Vagina (tissue), 2 donors: Measurements from ENCODE around the gene HOTAIR.

Source experiments
- POLR2A ChIP-seq, 2 donors: fragments of 450-650 bp; IDR thresholded peaks; one replicate each; pipeline ENCODE4 v1.6.1; 2017; ENCODE audit warnings: antibody characterized with exemption in 2 of 2, mild to moderate bottlenecking in 2 of 2, moderate library complexity in 2 of 2
- POLR2AphosphoS5 ChIP-seq, 2 donors: sonication (generic); formaldehyde crosslinking; IDR thresholded peaks; one replicate each; pipeline ENCODE4 v1.9.0; 2017; ENCODE audit warnings: antibody characterized with exemption in 2 of 2, mild to moderate bottlenecking in 2 of 2, low read depth in 1 of 2; ENCODE audit not compliant: insufficient read depth in 1 of 2
- TF ChIP-seq, protein P1 (sequence below), 3 experiments: fragments of 450-650 bp in 2 of 3; fragments of 200-600 bp in 1 of 3; sonication (generic) in 1 of 3; IDR thresholded peaks; one replicate each; pipeline ENCODE4 v1.5.1; 2017 to 2019; ENCODE audit warnings: antibody characterized with exemption in 3 of 3, mild to moderate bottlenecking in 2 of 3, moderate library complexity in 2 of 3

DNA sequence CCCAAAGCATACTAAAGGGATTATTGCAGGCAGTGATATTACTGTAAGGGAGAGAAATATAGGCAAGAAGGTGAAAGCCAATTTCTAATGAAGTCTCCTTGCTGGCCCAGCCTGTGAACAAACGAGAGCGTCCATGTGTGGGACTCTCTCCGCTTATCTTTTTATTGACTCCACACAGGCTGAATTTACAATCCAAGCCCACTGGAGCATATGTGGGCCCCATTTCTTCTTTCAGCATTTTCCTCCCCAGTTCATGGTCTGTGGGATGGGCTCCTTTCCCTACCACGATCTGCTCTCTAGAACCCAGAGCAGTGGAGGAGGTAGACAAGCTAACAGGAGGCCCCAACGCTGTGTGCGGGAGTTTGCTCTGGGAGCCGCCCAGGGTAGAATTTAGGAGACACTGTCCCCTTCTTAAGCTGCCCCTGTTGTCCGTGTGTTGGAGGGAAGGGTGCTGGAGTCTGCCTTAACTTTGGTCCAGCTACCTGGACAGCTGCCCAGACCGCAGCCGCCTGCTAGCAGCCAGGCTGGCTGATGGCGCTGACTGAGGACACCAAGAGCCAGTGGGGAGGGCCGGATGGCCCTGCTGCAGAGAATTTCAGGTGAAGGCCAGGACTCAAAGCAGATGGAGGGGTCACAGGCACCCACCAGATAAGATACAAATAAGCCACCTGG, 5.0 kb downstream of the HOTAIR start:
- TF ChIP-seq, protein P1, sequence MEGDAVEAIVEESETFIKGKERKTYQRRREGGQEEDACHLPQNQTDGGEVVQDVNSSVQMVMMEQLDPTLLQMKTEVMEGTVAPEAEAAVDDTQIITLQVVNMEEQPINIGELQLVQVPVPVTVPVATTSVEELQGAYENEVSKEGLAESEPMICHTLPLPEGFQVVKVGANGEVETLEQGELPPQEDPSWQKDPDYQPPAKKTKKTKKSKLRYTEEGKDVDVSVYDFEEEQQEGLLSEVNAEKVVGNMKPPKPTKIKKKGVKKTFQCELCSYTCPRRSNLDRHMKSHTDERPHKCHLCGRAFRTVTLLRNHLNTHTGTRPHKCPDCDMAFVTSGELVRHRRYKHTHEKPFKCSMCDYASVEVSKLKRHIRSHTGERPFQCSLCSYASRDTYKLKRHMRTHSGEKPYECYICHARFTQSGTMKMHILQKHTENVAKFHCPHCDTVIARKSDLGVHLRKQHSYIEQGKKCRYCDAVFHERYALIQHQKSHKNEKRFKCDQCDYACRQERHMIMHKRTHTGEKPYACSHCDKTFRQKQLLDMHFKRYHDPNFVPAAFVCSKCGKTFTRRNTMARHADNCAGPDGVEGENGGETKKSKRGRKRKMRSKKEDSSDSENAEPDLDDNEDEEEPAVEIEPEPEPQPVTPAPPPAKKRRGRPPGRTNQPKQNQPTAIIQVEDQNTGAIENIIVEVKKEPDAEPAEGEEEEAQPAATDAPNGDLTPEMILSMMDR (IDR thresholded peaks at IDR 0.05), result no peak
- TF ChIP-seq POLR2A (IDR thresholded peaks at IDR 0.05) (no peak), POLR2AphosphoS5 (IDR thresholded peaks at IDR 0.05; ENCODE audit: insufficient read depth in 1 of 2, low read depth in 1 of 2) (no peak)
